ENCODE measurements around the gene UBE2O.

The UBE2O gene

GRCh38 chr17:76404976-76405563, 47.9 kb downstream of the UBE2O start:
- no peak for TF ChIP-seq EZH2 (IDR thresholded peaks at IDR 0.05; ENCODE audit: borderline replicate concordance, low read length)
- H3K79me2 ChIP-seq (ENCODE audit: insufficient read depth, low read length): no peaks in the 10 kb centered on the region
- H3K4me2 ChIP-seq (ENCODE audit: low read length): no peak overlapping the region
- no peaks in the 10 kb centered on the region for H4K20me1 ChIP-seq (ENCODE audit: insufficient read depth, low read length)
- no peak overlapping the region for H3K9ac ChIP-seq (ENCODE audit: low read length)
- no peak overlapping the region for H2AFZ ChIP-seq (ENCODE audit: low read length)
- H3K27ac ChIP-seq (ENCODE audit: low read depth, low read length, poor library complexity, severe bottlenecking): no peak overlapping the region
- no peak overlapping the region for H3K4me3 ChIP-seq (ENCODE audit: low read depth, low read length, poor library complexity, severe bottlenecking)
- H3K9me2 ChIP-seq (ENCODE audit: low read depth, low read length): no peaks in the 10 kb centered on the region
- H3K36me3 ChIP-seq (ENCODE audit: insufficient read depth, low read length): peaks cover 30% of the 10 kb centered on the region
- H3K27me3 ChIP-seq (ENCODE audit: insufficient read depth, low read length): no peaks in the 10 kb centered on the region
- H3K4me1 ChIP-seq (ENCODE audit: insufficient read depth, low read length, severe bottlenecking): peaks cover 32% of the 10 kb centered on the region
- H3F3A ChIP-seq (ENCODE audit: insufficient read depth, low read length): no peaks in the 10 kb centered on the region
- H3K9me3 ChIP-seq (ENCODE audit: low read length): no peaks in the 10 kb centered on the region

- Histone ChIP-seq H3K27me3 (ENCODE audit: insufficient read depth, low read length) (no peaks in the 10 kb centered on the region), H3K36me3 (ENCODE audit: insufficient read depth, low read length) (peaks cover 38% of the 10 kb centered on the region), H3K4me2 (ENCODE audit: low read length) (no peak overlapping the region), H3K79me2 (ENCODE audit: insufficient read depth, low read length) (no peaks in the 10 kb centered on the region), H3K27ac (ENCODE audit: low read depth, low read length, poor library complexity, severe bottlenecking) (no peak overlapping the region), H3K4me3 (ENCODE audit: low read depth, low read length, poor library complexity, severe bottlenecking) (no peak overlapping the region), H3K9me3 (ENCODE audit: low read length) (no peaks in the 10 kb centered on the region), H3F3A (ENCODE audit: insufficient read depth, low read length) (no peaks in the 10 kb centered on the region), H2AFZ (ENCODE audit: low read length) (no peak overlapping the region), H4K20me1 (ENCODE audit: insufficient read depth, low read length) (no peaks in the 10 kb centered on the region), H3K9ac (ENCODE audit: low read length) (no peak overlapping the region), H3K4me1 (ENCODE audit: insufficient read depth, low read length, severe bottlenecking) (peaks cover 32% of the 10 kb centered on the region), H3K9me2 (ENCODE audit: low read depth, low read length) (no peaks in the 10 kb centered on the region)
- TF ChIP-seq CTCF (IDR thresholded peaks at IDR 0.05; ENCODE audit: low read length): no peak
- no peak for TF ChIP-seq EZH2 (IDR thresholded peaks at IDR 0.05; ENCODE audit: borderline replicate concordance, low read length)
Measured at GRCh38 chr17:76404256-76404655, 48.7 kb downstream of the UBE2O start.

GRCh38 chr17:76402711-76403110, 50.2 kb downstream of the UBE2O start:
- peaks cover 24% of the 10 kb centered on the region for H3K4me1 ChIP-seq (ENCODE audit: insufficient read depth, low read length, severe bottlenecking)
- H3K4me3 ChIP-seq (ENCODE audit: low read depth, low read length, poor library complexity, severe bottlenecking): no peak overlapping the region
- H3F3A ChIP-seq (ENCODE audit: insufficient read depth, low read length): no peaks in the 10 kb centered on the region
- H3K9me2 ChIP-seq (ENCODE audit: low read depth, low read length): no peaks in the 10 kb centered on the region
- H3K27me3 ChIP-seq (ENCODE audit: insufficient read depth, low read length): no peaks in the 10 kb centered on the region
- H3K27ac ChIP-seq (ENCODE audit: low read depth, low read length, poor library complexity, severe bottlenecking): no peak overlapping the region
- no peak overlapping the region for H3K9ac ChIP-seq (ENCODE audit: low read length)
- TF ChIP-seq EZH2 (IDR thresholded peaks at IDR 0.05; ENCODE audit: borderline replicate concordance, low read length) (no peak), CTCF (IDR thresholded peaks at IDR 0.05; ENCODE audit: low read length) (no peak)
- no peak overlapping the region for H3K4me2 ChIP-seq (ENCODE audit: low read length)
- no peaks in the 10 kb centered on the region for H3K79me2 ChIP-seq (ENCODE audit: insufficient read depth, low read length)
- no peak overlapping the region for H2AFZ ChIP-seq (ENCODE audit: low read length)
- H3K36me3 ChIP-seq (ENCODE audit: insufficient read depth, low read length): peaks cover 50% of the 10 kb centered on the region
- H4K20me1 ChIP-seq (ENCODE audit: insufficient read depth, low read length): no peaks in the 10 kb centered on the region
- no peaks in the 10 kb centered on the region for H3K9me3 ChIP-seq (ENCODE audit: low read length)

All from OCI-LY1 (cell line).